HepG2 (cell line): Measurements from ENCODE around the gene SPATA33. TPM values are rescaled to one million over a fixed set of nuclear protein-coding genes. Genes with fewer than 3 reads are reported as not detected.

Experiments used
- ATAC-seq: fragments of 200-7000 bp; cut with Tn5 transposase; 3 replicates; pipeline ENCODE4 v1.9.1; 2020; ENCODE audit warnings: mild to moderate bottlenecking, moderate library complexity
- BruUV-seq: library from RNA; stranded (reverse); fragments of 400-500 nt; replicated peaks from 2 replicates; lab custom pipeline; 2021; lab: Mats Ljungman, UMichigan
- CTCF ChIA-PET: fragments of 300-600 bp; formaldehyde crosslinking; extraction: SDS; loops from one replicate; lab custom pipeline; 2021; ENCODE audit warnings: low total read pairs, inconsistent platforms, low intra/inter-chr PET ratio; lab: Yijun Ruan, JAX
- POLR2A ChIA-PET: fragments of 350-600 bp; sonication (Branson Sonifier 250); formaldehyde crosslinking; loops from one replicate; lab custom pipeline; 2020; ENCODE audit warnings: antibody characterized with exemption, inconsistent platforms; lab: Yijun Ruan, JAX
- DNase-seq: peaks from one replicate; pipeline ENCODE4 v3.0.0-alpha.2; 2015; ENCODE audit warnings: low spot score
- FAIRE-seq: peaks from 3 replicates; lab custom pipeline; 2011; peaks lifted over from hg19 to GRCh38; lab: Jason Lieb, UNC
- H2AFZ ChIP-seq: one replicate; pipeline ENCODE4 v1.6.1; 2011; ENCODE audit warnings: low read length, inconsistent platforms
- H3K27ac ChIP-seq: fragments of 300-600 bp; 3 replicates; pipeline ENCODE4 v1.8.0; 2011; ENCODE audit warnings: mixed run types, mild to moderate bottlenecking, mixed read lengths, low read length, inconsistent platforms; ENCODE audit not compliant: insufficient read depth; ENCODE audit errors: extremely low read length
- H3K27me3 ChIP-seq, 2 experiments: fragments of 200-600 bp in 1 of 2; 2 replicates in 1 of 2; 3 replicates in 1 of 2; pipeline versions ENCODE4 v1.6.0 to v1.8.0; 2011; ENCODE audit warnings: low read length in 2 of 2, mild to moderate bottlenecking in 2 of 2, moderate library complexity in 2 of 2, inconsistent platforms in 1 of 2; ENCODE audit not compliant: insufficient read depth in 2 of 2, control insufficient read depth in 1 of 2
- H3K36me3 ChIP-seq, 2 experiments: fragments of 200-600 bp in 1 of 2; replicated peaks in 1 of 2; 2 replicates in 1 of 2; 3 replicates in 1 of 2; pipeline versions ENCODE4 v1.5.1 to v1.8.0; 2011; ENCODE audit warnings: low read length in 2 of 2, inconsistent platforms in 1 of 2; ENCODE audit not compliant: insufficient read depth in 2 of 2, control insufficient read depth in 1 of 2
- H3K4me1 ChIP-seq: 2 replicates; pipeline ENCODE4 v1.5.1; 2012; ENCODE audit warnings: low read length, inconsistent platforms; ENCODE audit not compliant: insufficient read depth
- H3K4me2 ChIP-seq: 2 replicates; pipeline ENCODE4 v1.6.0; 2011; ENCODE audit warnings: low read depth, low read length, inconsistent platforms
- H3K4me3 ChIP-seq, 3 experiments: fragments of 200-600 bp in 1 of 3; sonication (generic), shearing (Covaris generic) in 1 of 3; replicated peaks in 1 of 3; 2 replicates each; pipeline ENCODE4 v1.5.1; 2011 to 2016; ENCODE audit warnings: low read length in 3 of 3, inconsistent platforms in 2 of 3, low read depth in 2 of 3, mild to moderate bottlenecking in 2 of 3, control low read depth in 1 of 3, mixed read lengths in 1 of 3; ENCODE audit not compliant: insufficient read depth in 1 of 3
- H3K79me2 ChIP-seq: one replicate; pipeline ENCODE4 v1.6.1; 2011; ENCODE audit warnings: low read length, inconsistent platforms; ENCODE audit not compliant: insufficient read depth
- H3K9ac ChIP-seq: 2 replicates; pipeline ENCODE4 v1.6.0; 2011; ENCODE audit warnings: mild to moderate bottlenecking, low read depth, low read length, inconsistent platforms; ENCODE audit not compliant: insufficient read depth
- H3K9me3 ChIP-seq: 2 replicates; pipeline ENCODE4 v1.5.1; 2012; ENCODE audit warnings: mild to moderate bottlenecking, low read length
- H4K20me1 ChIP-seq: 2 replicates; pipeline ENCODE4 v1.6.0; 2011; ENCODE audit warnings: inconsistent platforms, mild to moderate bottlenecking, low read length, moderate library complexity; ENCODE audit not compliant: insufficient read depth
- ATF1 ChIP-seq: IDR thresholded peaks from 2 replicates; pipeline ENCODE4 v1.6.1; 2016; ENCODE audit warnings: mild to moderate bottlenecking, control low read depth
- HDAC2 ChIP-seq: sonication (generic); formaldehyde crosslinking; IDR thresholded peaks from 2 replicates; pipeline ENCODE4 v1.4.0; 2020; ENCODE audit warnings: missing genetic modification reagents
- KDM3A ChIP-seq: IDR thresholded peaks from 2 replicates; pipeline ENCODE4 v1.6.1; 2018; ENCODE audit warnings: low read depth, missing compliant biosample characterization
- MIER3 ChIP-seq: IDR thresholded peaks from 2 replicates; pipeline ENCODE4 v1.6.1; 2016; ENCODE audit warnings: missing compliant biosample characterization, borderline replicate concordance
- MLLT10 ChIP-seq: sonication (generic); formaldehyde crosslinking; IDR thresholded peaks from 2 replicates; pipeline ENCODE4 v1.4.0; 2020; ENCODE audit warnings: missing genetic modification reagents
- NONO ChIP-seq, 2 experiments: fragments of 450-650 bp in 1 of 2; sonication (generic) in 1 of 2; formaldehyde crosslinking in 1 of 2; IDR thresholded peaks in 1 of 2; conservative IDR thresholded peaks in 1 of 2; 2 replicates each; pipeline versions ENCODE4 v1.6.1 to v1.8.0; 2017 to 2022; ENCODE audit warnings: mild to moderate bottlenecking in 1 of 2, missing genetic modification reagents in 1 of 2, moderate library complexity in 1 of 2
- NPAS2 ChIP-seq: sonication (generic); formaldehyde crosslinking; IDR thresholded peaks from 2 replicates; pipeline ENCODE4 v1.8.0; 2022; ENCODE audit warnings: mild to moderate bottlenecking, missing genetic modification reagents, borderline replicate concordance
- PCBP1 ChIP-seq: fragments of 200-400 bp; formaldehyde crosslinking; IDR thresholded peaks from 2 replicates; pipeline ENCODE4 v1.6.1; 2017; ENCODE audit warnings: mild to moderate bottlenecking, low read depth, low read length, borderline replicate concordance
- RXRA ChIP-seq: sonication (generic); formaldehyde crosslinking; IDR thresholded peaks from 2 replicates; pipeline ENCODE4 v1.5.1; 2020; ENCODE audit warnings: missing genetic modification reagents
- SATB2 ChIP-seq: sonication (generic); formaldehyde crosslinking; IDR thresholded peaks from 2 replicates; pipeline ENCODE4 v1.5.0; 2020; ENCODE audit warnings: missing genetic modification reagents
- SKI ChIP-seq: fragments of 450-650 bp; IDR thresholded peaks from one replicate; pipeline ENCODE4 v1.6.1; 2018; ENCODE audit warnings: mild to moderate bottlenecking; ENCODE audit not compliant: partially characterized antibody
- TBL1XR1 ChIP-seq: fragments of 150-350 bp; IDR thresholded peaks from 2 replicates; pipeline ENCODE4 v1.6.1; 2014; ENCODE audit warnings: borderline replicate concordance, low read length; ENCODE audit not compliant: partially characterized antibody
- TBP ChIP-seq: sonication (generic); formaldehyde crosslinking; IDR thresholded peaks from 2 replicates; pipeline ENCODE4 v1.5.0; 2020; ENCODE audit warnings: missing genetic modification reagents
- TBX3 ChIP-seq: fragments of 450-650 bp; IDR thresholded peaks from 2 replicates; pipeline ENCODE4 v1.6.1; 2017; ENCODE audit warnings: antibody characterized with exemption, mild to moderate bottlenecking, inconsistent platforms, borderline replicate concordance
- ZBTB3 ChIP-seq: sonication (generic); formaldehyde crosslinking; IDR thresholded peaks from 2 replicates; pipeline ENCODE4 v1.4.0; 2020; ENCODE audit warnings: low read depth, mild to moderate bottlenecking, moderate library complexity, missing genetic modification reagents, borderline replicate concordance
- ZBTB7B ChIP-seq: sonication (generic); formaldehyde crosslinking; IDR thresholded peaks from 2 replicates; pipeline ENCODE4 v1.4.0; 2020; ENCODE audit warnings: missing genetic modification reagents
- ZKSCAN5 ChIP-seq: sonication (generic); formaldehyde crosslinking; IDR thresholded peaks from 2 replicates; pipeline ENCODE4 v1.5.1; 2020; ENCODE audit warnings: mild to moderate bottlenecking, missing genetic modification reagents
- ZNF350 ChIP-seq: sonication (generic); formaldehyde crosslinking; IDR thresholded peaks from 2 replicates; pipeline ENCODE4 v1.4.0; 2020; ENCODE audit warnings: mild to moderate bottlenecking, low read depth, missing genetic modification reagents, borderline replicate concordance
- ZNF704 ChIP-seq: sonication (generic); formaldehyde crosslinking; IDR thresholded peaks from 2 replicates; pipeline ENCODE4 v1.8.1; 2023; ENCODE audit warnings: mild to moderate bottlenecking, inconsistent platforms, moderate library complexity, missing genetic modification reagents, borderline replicate concordance
- ZNF773 ChIP-seq: sonication (generic); formaldehyde crosslinking; IDR thresholded peaks from 2 replicates; pipeline ENCODE4 v1.4.0; 2020; ENCODE audit warnings: missing genetic modification reagents, borderline replicate concordance
- ZNF839 ChIP-seq: sonication (generic); formaldehyde crosslinking; IDR thresholded peaks from 2 replicates; pipeline ENCODE4 v1.4.0; 2020; ENCODE audit warnings: missing genetic modification reagents, mild to moderate bottlenecking, borderline replicate concordance
- WGBS: methylation state at CpG from one replicate; pipeline ENCODE4 v1.1.6; 2017; ENCODE audit warnings: low lambda C conversion rate; 5-methylcytosine and 5-hydroxymethylcytosine counted together
- in situ Hi-C: cut with HindIII; loops from 2 replicates; pipeline ENCODE4 v1.10.0; 2017; ENCODE audit warnings: low pct_unique_long_range_greater_than_20kb; ENCODE audit not compliant: extremely low pct_ligation_motif_present
- intact Hi-C: fragments of 100-400 bp; cut with micrococcal nuclease; formaldehyde crosslinking; loops from one replicate; pipeline ENCODE4 v1.10.0; 2022; ENCODE audit not compliant: unreplicated experiment
- polyA plus RNA-seq, 8 experiments: library from polyadenylated mRNA; depleted of rRNA in 3 of 8; stranded (reverse) in 7 of 8; unstranded in 1 of 8; fragments of >200 nt; fragmentation: Illumina TruSeq in 4 of 8; extraction: Trizol in 4 of 8; gene quantifications; 2 replicates each; pipeline versions ENCODE4 v1.2.1 to v1.2.3, GENCODE V29; 2011 to 2016; ENCODE audit warnings: low read depth in 4 of 8, missing spikeins in 1 of 8, mixed read lengths in 1 of 8; ENCODE audit not compliant: insufficient read depth in 1 of 8
- total RNA-seq, 5 experiments: library from RNA; depleted of rRNA; stranded (reverse); fragments of >200 nt; fragmentation: Illumina TruSeq; extraction: Trizol; gene quantifications; 2 replicates each; pipeline ENCODE4 v1.2.3, GENCODE V29; 2016; ENCODE audit warnings: low read depth in 1 of 5
- TF ChIP-seq, protein P1 (sequence below): sonication (generic); formaldehyde crosslinking; IDR thresholded peaks from 2 replicates; pipeline ENCODE4 v1.4.0; 2020; ENCODE audit warnings: missing genetic modification reagents, borderline replicate concordance

SPATA33 gene
- total and polyA plus RNA-seq, 2 of the 13 experiments (the other 11 are each of a cell fraction or from before 2014, with no cell fraction given): 5.7 to 11.0 TPM

DNA sequence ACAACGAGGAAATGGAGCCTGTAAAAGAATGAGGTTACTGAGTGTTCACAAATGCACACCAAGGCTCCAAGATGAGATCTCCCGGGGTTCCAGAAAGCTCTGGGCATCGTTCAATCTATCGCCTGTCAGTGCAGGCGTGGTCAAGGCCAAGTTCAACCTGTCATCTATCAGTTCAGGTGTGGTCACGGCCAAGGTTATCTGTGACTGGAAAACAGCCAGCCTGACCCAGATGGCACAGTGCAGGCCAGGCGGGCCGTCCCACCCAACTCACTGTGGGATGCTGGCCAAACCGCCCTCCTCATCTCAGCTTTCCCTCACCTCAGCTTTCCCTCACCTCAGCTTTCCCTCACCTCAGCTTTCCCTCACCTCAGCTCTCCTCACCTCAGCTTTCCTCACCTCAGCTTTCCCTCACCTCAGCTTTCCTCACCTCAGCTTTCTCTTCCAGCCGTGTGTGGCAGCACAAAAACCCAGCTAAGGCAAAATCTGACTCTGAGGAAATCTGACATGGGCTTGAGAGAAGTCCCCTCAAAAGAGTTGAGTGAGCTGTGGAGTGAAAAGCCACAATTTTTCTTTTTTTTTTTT lies 2.5 kb upstream of the SPATA33 start:
- peak; percentile 26 for FAIRE-seq
- no TSS peak for BruUV-seq
- H3K27ac ChIP-seq: no peak overlapping the region
- TF ChIP-seq NONO (IDR thresholded peaks at IDR 0.05) (no peak), NONO (CRISPR knock-in tag; conservative IDR thresholded peaks at IDR 0.05) (no peak), ZNF350 (no peak), MIER3 (no peak), ATF1 (CRISPR knock-in tag) (no peak), ZKSCAN5 (CRISPR knock-in tag) (peak; percentile 94), SATB2 (CRISPR knock-in tag) (no peak), MLLT10 (CRISPR knock-in tag) (no peak), TBP (CRISPR knock-in tag) (no peak), HDAC2 (CRISPR knock-in tag) (no peak), TBL1XR1 (peak; percentile 61), TBX3 (no peak), NPAS2 (CRISPR knock-in tag) (no peak), ZNF839 (CRISPR knock-in tag) (no peak), ZBTB3 (CRISPR knock-in tag) (no peak), KDM3A (CRISPR knock-in tag) (no peak), RXRA (CRISPR knock-in tag) (peak; percentile 90), PCBP1 (no peak), ZNF704 (CRISPR knock-in tag) (no peak), SKI (peak; percentile 72), ZBTB7B (CRISPR knock-in tag) (no peak), ZNF773 (CRISPR knock-in tag) (0 out of 2 replicates have a peak, but pooled peaks have one; percentile 26)
- TF ChIP-seq, protein P1, sequence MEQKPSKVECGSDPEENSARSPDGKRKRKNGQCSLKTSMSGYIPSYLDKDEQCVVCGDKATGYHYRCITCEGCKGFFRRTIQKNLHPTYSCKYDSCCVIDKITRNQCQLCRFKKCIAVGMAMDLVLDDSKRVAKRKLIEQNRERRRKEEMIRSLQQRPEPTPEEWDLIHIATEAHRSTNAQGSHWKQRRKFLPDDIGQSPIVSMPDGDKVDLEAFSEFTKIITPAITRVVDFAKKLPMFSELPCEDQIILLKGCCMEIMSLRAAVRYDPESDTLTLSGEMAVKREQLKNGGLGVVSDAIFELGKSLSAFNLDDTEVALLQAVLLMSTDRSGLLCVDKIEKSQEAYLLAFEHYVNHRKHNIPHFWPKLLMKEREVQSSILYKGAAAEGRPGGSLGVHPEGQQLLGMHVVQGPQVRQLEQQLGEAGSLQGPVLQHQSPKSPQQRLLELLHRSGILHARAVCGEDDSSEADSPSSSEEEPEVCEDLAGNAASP (CRISPR knock-in tag): peak; percentile 58; the same call in 1 of the 2 replicates

More for the DNA sequence above, 2.5 kb upstream of the SPATA33 start:
- no peak overlapping the region for H3K4me2 ChIP-seq
- H4K20me1 ChIP-seq: no peaks in the 10 kb centered on the region
- intact Hi-C loops: no loop called here
- H2AFZ ChIP-seq: no peak overlapping the region
- DNase-seq: no peak
- H3K9me3 ChIP-seq: no peaks in the 10 kb centered on the region
- ATAC-seq: no peak
- peaks cover 49% of the 10 kb centered on the region for H3K79me2 ChIP-seq
- peaks cover 35% of the 10 kb centered on the region for H3K4me1 ChIP-seq
- ChIA-PET CTCF (no interaction called here), POLR2A (no interaction called here)
- no peak overlapping the region for H3K9ac ChIP-seq
- 89% methylated on average over 9 of the region's 10 CpGs for WGBS
- H3K4me3 ChIP-seq: no peak overlapping the region
- in situ Hi-C loops: loop anchor here (5.0 kb wide), 1 partner anchor 47 kb away; the partner anchor contains the start of gene SPATA2L
- peaks cover 16 to 32% of the 10 kb centered on the region in 2 experiments for H3K36me3 ChIP-seq
- no peaks in the 10 kb centered on the region; a peak in 1 of 5 replicates for H3K27me3 ChIP-seq
